K562 (cell line): ENCODE data around the gene ECSCR. TPM values are rescaled to one million over a fixed set of nuclear protein-coding genes. Genes with fewer than 3 reads are reported as not detected.

Experiments
- ATAC-seq: fragments of 200-7000 bp; cut with Tn5 transposase; 3 replicates; pipeline ENCODE4 v1.9.1; 2020; ENCODE audit warnings: moderate library complexity
- BruUV-seq: library from RNA; stranded (reverse); fragments of 400-500 nt; replicated peaks from 2 replicates; lab custom pipeline; 2021; lab: Mats Ljungman, UMichigan
- CTCF ChIA-PET: fragments of 300-600 bp; formaldehyde crosslinking; extraction: SDS; loops from one replicate; lab custom pipeline; 2021; ENCODE audit warnings: low intra/inter-chr PET ratio; lab: Yijun Ruan, JAX
- POLR2A ChIA-PET: fragments of 300-600, 350-650 bp; sonication (Branson Sonifier 250); formaldehyde crosslinking; extraction: SDS; loops from one replicate; lab custom pipeline; 2021; ENCODE audit warnings: antibody characterized with exemption, inconsistent platforms; lab: Yijun Ruan, JAX
- DNase-seq, 4 experiments: peaks; one replicate each; pipeline versions ENCODE4 v3.0.0 to v3.0.0-alpha.2; 2011 to 2018; ENCODE audit warnings: low spot score in 3 of 4, mixed read lengths in 3 of 4; ENCODE audit errors: extremely low read depth in 1 of 4
- FAIRE-seq: peaks from 2 replicates; lab custom pipeline; 2011; peaks lifted over from hg19 to GRCh38; lab: Jason Lieb, UNC
- H2AFZ ChIP-seq: 2 replicates; pipeline ENCODE4 v1.6.0; 2011; ENCODE audit warnings: low read depth, low read length, control low read depth, inconsistent platforms
- H3K27ac ChIP-seq: fragments of 200-600 bp; 3 replicates; pipeline ENCODE4 v1.8.0; 2011; ENCODE audit warnings: low read depth, mild to moderate bottlenecking, control low read depth, inconsistent platforms, low read length, moderate library complexity, mixed read lengths; ENCODE audit errors: extremely low read depth
- H3K27me3 ChIP-seq, 2 experiments: fragments of 300-600 bp in 1 of 2; 2 replicates in 1 of 2; 3 replicates in 1 of 2; pipeline versions ENCODE4 v1.6.0 to v1.8.0; 2011; ENCODE audit warnings: inconsistent platforms in 2 of 2, low read length in 2 of 2, mild to moderate bottlenecking in 1 of 2, mixed read lengths in 1 of 2, moderate library complexity in 1 of 2; ENCODE audit not compliant: control insufficient read depth in 2 of 2, insufficient read depth in 2 of 2
- H3K36me3 ChIP-seq: fragments of 300-600 bp; 3 replicates; pipeline ENCODE4 v1.8.0; 2011; ENCODE audit warnings: mild to moderate bottlenecking, low read length, inconsistent platforms; ENCODE audit not compliant: control insufficient read depth, insufficient read depth
- H3K4me1 ChIP-seq, 2 experiments: fragments of 200-600 bp in 1 of 2; replicated peaks in 1 of 2; 2 replicates in 1 of 2; 3 replicates in 1 of 2; pipeline versions ENCODE4 v1.5.1 to v1.8.0; 2011; ENCODE audit warnings: inconsistent platforms in 2 of 2, low read length in 2 of 2, mild to moderate bottlenecking in 1 of 2, mixed read lengths in 1 of 2, moderate library complexity in 1 of 2; ENCODE audit not compliant: control insufficient read depth in 2 of 2, insufficient read depth in 2 of 2
- H3K4me2 ChIP-seq: 2 replicates; pipeline ENCODE4 v1.6.1; 2011; ENCODE audit warnings: low read length, control low read depth, inconsistent platforms, mixed read lengths; ENCODE audit not compliant: insufficient read depth
- H3K4me3 ChIP-seq: fragments of 200-600 bp; sonication (generic), shearing (Covaris generic); 2 replicates; pipeline ENCODE4 v1.5.1; 2016; ENCODE audit warnings: control low read depth, inconsistent platforms
- H3K79me2 ChIP-seq: fragments of 200-600 bp; 3 replicates; pipeline ENCODE4 v1.8.0; 2011; ENCODE audit warnings: low read length, inconsistent platforms; ENCODE audit not compliant: control insufficient read depth, insufficient read depth
- H3K9ac ChIP-seq, 2 experiments: 2 replicates each; pipeline versions ENCODE4 v1.6.0 to v1.6.1; 2011; ENCODE audit warnings: low read depth in 2 of 2, low read length in 2 of 2, control low read depth in 1 of 2, inconsistent platforms in 1 of 2, mild to moderate bottlenecking in 1 of 2, mixed read lengths in 1 of 2; ENCODE audit not compliant: insufficient read depth in 1 of 2
- H3K9me1 ChIP-seq: one replicate; pipeline ENCODE4 v1.6.0; 2011; ENCODE audit warnings: inconsistent platforms, mild to moderate bottlenecking, low read length, moderate library complexity; ENCODE audit not compliant: control insufficient read depth, insufficient read depth
- H3K9me3 ChIP-seq: replicated peaks from 2 replicates; pipeline ENCODE4 v1.5.1; 2011; ENCODE audit warnings: low read depth, low read length, inconsistent platforms; ENCODE audit not compliant: control insufficient read depth, insufficient read depth
- H4K20me1 ChIP-seq: replicated peaks from 2 replicates; pipeline ENCODE4 v1.6.1; 2011; ENCODE audit warnings: low read length, inconsistent platforms, mixed read lengths; ENCODE audit not compliant: control insufficient read depth, insufficient read depth
- CREB3 ChIP-seq: fragments of 450-650 bp; conservative IDR thresholded peaks from 2 replicates; pipeline ENCODE4 v1.6.1; 2016; ENCODE audit warnings: missing genetic modification characterization, low read depth, mild to moderate bottlenecking, missing compliant biosample characterization, moderate library complexity
- EHMT2 ChIP-seq: fragments of 450-650 bp; IDR thresholded peaks from 2 replicates; pipeline ENCODE4 v1.6.1; 2018; ENCODE audit warnings: antibody characterized with exemption
- GTF2A2 ChIP-seq: IDR thresholded peaks from 2 replicates; pipeline ENCODE4 v1.6.1; 2016; ENCODE audit warnings: mild to moderate bottlenecking, missing genetic modification characterization, missing compliant biosample characterization
- GTF2F1 ChIP-seq: IDR thresholded peaks from 2 replicates; pipeline ENCODE4 v1.6.1; 2011; ENCODE audit warnings: low read depth, low read length, improper control_type of control experiment
- IRF9 ChIP-seq: fragments of 450-650 bp; IDR thresholded peaks from 2 replicates; pipeline ENCODE4 v1.6.1; 2016; ENCODE audit warnings: missing biosample characterization, missing genetic modification characterization
- MYNN ChIP-seq, 2 experiments: sonication (generic); formaldehyde crosslinking in 1 of 2; IDR thresholded peaks; 2 replicates each; pipeline versions ENCODE4 v1.5.0 to v1.6.1; 2016 to 2020; ENCODE audit warnings: antibody characterized with exemption in 1 of 2, missing genetic modification reagents in 1 of 2
- POU5F1 ChIP-seq: fragments of 150-350 bp; IDR thresholded peaks from 2 replicates; pipeline ENCODE4 v1.6.1; 2014; ENCODE audit warnings: borderline replicate concordance, low read length, low read depth, mild to moderate bottlenecking; ENCODE audit not compliant: partially characterized antibody
- SIX5 ChIP-seq, 2 experiments: IDR thresholded peaks; 2 replicates each; pipeline ENCODE4 v1.6.1; 2011; ENCODE audit warnings: low read length in 2 of 2, borderline replicate concordance in 1 of 2, low read depth in 1 of 2, mild to moderate bottlenecking in 1 of 2, moderate library complexity in 1 of 2; ENCODE audit not compliant: insufficient read depth in 1 of 2
- SMARCB1 ChIP-seq: IDR thresholded peaks from 2 replicates; pipeline ENCODE4 v1.6.1; 2011; ENCODE audit warnings: improper control_type of control experiment, low read depth; ENCODE audit not compliant: insufficient read length
- SOX6 ChIP-seq: fragments of 450-650 bp; IDR thresholded peaks from 2 replicates; pipeline ENCODE4 v1.6.1; 2014; ENCODE audit warnings: mild to moderate bottlenecking
- ZNF644 ChIP-seq: fragments of 200-800 bp; sonication (Bioruptor generic); IDR thresholded peaks from 2 replicates; pipeline ENCODE4 v1.6.1; 2016; ENCODE audit warnings: low read depth, missing genetic modification characterization, missing compliant biosample characterization
- WGBS: fragments of 100-300 bp; shearing (Covaris generic); methylation state at CpG from one replicate; pipeline ENCODE4 v1.1.6; 2016; ENCODE audit warnings: low coverage, mixed read lengths; ENCODE audit not compliant: insufficient coverage; ENCODE audit errors: missing lambda C conversion rate; 5-methylcytosine and 5-hydroxymethylcytosine counted together
- in situ Hi-C: fragments of 300-500 bp; cut with MboI; formaldehyde crosslinking; loops from 4 replicates; pipeline ENCODE4 v1.15.0; 2018; ENCODE audit warnings: inconsistent platforms, mixed read lengths
- intact Hi-C: fragments of 100-400 bp; cut with micrococcal nuclease; formaldehyde crosslinking; loops from 2 replicates; pipeline ENCODE4 v1.14.2; 2022
- polyA plus RNA-seq, 8 experiments: library from polyadenylated mRNA; depleted of rRNA in 4 of 8; stranded (reverse) in 5 of 8; unstranded in 3 of 8; fragments of >200 nt; fragmentation: Nextera tagmentation in 2 of 8; fragmentation: Illumina TruSeq in 1 of 8; extraction: Ambion mirVana in 2 of 8; extraction: Trizol in 1 of 8; gene quantifications; 2 replicates each; pipeline versions ENCODE4 v1.2.1 to v1.2.3, GENCODE V29; 2011 to 2014; ENCODE audit warnings: inconsistent platforms in 1 of 8, missing spikeins in 1 of 8
- total RNA-seq, 7 experiments: library from RNA; depleted of rRNA in 6 of 7; stranded (reverse); fragments of >200 nt in 6 of 7; fragmentation: Illumina TruSeq in 2 of 7; extraction: Trizol in 2 of 7; gene quantifications; 2 replicates each; pipeline versions ENCODE4 v1.2.1 to v1.2.3, GENCODE V29; 2011 to 2021; ENCODE audit warnings: low replicate concordance in 1 of 7
- TF ChIP-seq, protein P1 (sequence below), 3 experiments: fragments of 200-800 bp in 1 of 3; sonication (Bioruptor generic) in 1 of 3; sonication (generic) in 1 of 3; formaldehyde crosslinking in 1 of 3; IDR thresholded peaks; 2 replicates each; pipeline versions ENCODE4 v1.6.1 to v1.8.0; 2016 to 2022; ENCODE audit warnings: mild to moderate bottlenecking in 2 of 3, missing compliant biosample characterization in 2 of 3, missing genetic modification characterization in 2 of 3, missing genetic modification reagents in 1 of 3
- TF ChIP-seq, protein P2 (sequence below): fragments of 200-800 bp; sonication (Bioruptor generic); IDR thresholded peaks from 2 replicates; pipeline ENCODE4 v1.6.1; 2017; ENCODE audit warnings: missing genetic modification characterization, missing compliant biosample characterization

The ECSCR gene
- total and polyA plus RNA-seq, 9 of the 15 experiments (the other 6 are each of a cell fraction or from before 2014, with no cell fraction given), result 0.10 to 0.25 (median 0.13) TPM; not detected in 6

- intact Hi-C loops, result loop anchor here (1.0 to 2.0 kb wide), 3 partner anchors 21 to 81 kb away; no protein-coding TSS in a partner anchor
- Histone ChIP-seq H3K79me2 (peaks cover 43% of the 10 kb centered on the region), H3K27ac (peak within 1 kb of the TSS; percentile 98), H3K36me3 (peaks cover 26% of the 10 kb centered on the region; the same call in 2 of the 3 replicates), H3K9me1 (no peaks in the 10 kb centered on the region), H3K4me1 (peaks cover 52 to 53% of the 10 kb centered on the region in 2 experiments), H4K20me1 (no peaks in the 10 kb centered on the region), H3K27me3 (no peaks in the 10 kb centered on the region), H3K9me3 (no peaks in the 10 kb centered on the region), H3K4me3 (peak within 1 kb of the TSS; percentile 58), H3K4me2 (peak within 1 kb of the TSS; percentile 91), H2AFZ (peak within 1 kb of the TSS; percentile 99), H3K9ac (peak within 1 kb of the TSS; percentile 80 to 91)
- ATAC-seq, result peak; percentile 79
- in situ Hi-C loops, result no loop called here
- DNase-seq, result peak; percentile 75 to 96 (median 82)
- POLR2A ChIA-PET, result interaction anchor here (0.6 to 2.4 kb wide), 13 partner anchors 11 to 201 kb away, joined by 3 to 23 read pairs (median 3); partner anchors contain the start of gene SMIM33
- FAIRE-seq, result peak; percentile 99
- no TSS peak for BruUV-seq
- CTCF ChIA-PET, result no interaction called here
- WGBS, result 2% methylated on average over 19 of the region's 19 CpGs
- TF ChIP-seq SMARCB1 (no peak), SOX6 (0 out of 2 replicates have a peak, but pooled peaks have one; percentile 36), MYNN (IDR thresholded peaks at IDR 0.05) (peak; percentile 9; the same call in 1 of the 2 replicates), MYNN (CRISPR knock-in tag; IDR thresholded peaks at IDR 0.05) (no peak), CREB3 (tag) (peak; percentile 88), POU5F1 (no peak), SIX5 (IDR thresholded peaks at IDR 0.05; ENCODE audit: borderline replicate concordance in 1 of 2, insufficient read depth in 1 of 2, low read depth in 1 of 2, low read length in 2 of 2) (no peak), EHMT2 (no peak; the same call in 1 of the 2 replicates), IRF9 (tag) (no peak), GTF2F1 (0 out of 2 replicates have a peak, but pooled peaks have one; percentile 60), GTF2A2 (tag) (peak; percentile 43; the same call in 1 of the 2 replicates), ZNF644 (tag) (peak; percentile 84; the same call in 1 of the 2 replicates)
- TF ChIP-seq, protein P1, sequence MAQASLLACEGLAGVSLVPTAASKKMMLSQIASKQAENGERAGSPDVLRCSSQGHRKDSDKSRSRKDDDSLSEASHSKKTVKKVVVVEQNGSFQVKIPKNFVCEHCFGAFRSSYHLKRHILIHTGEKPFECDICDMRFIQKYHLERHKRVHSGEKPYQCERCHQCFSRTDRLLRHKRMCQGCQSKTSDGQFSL (CRISPR knock-in tag; IDR thresholded peaks at IDR 0.05), result no peak
- TF ChIP-seq, protein P1 (tag; IDR thresholded peaks at IDR 0.05), result 0 out of 4 replicates have a peak, but pooled peaks of 1 of the 2 experiments have one; percentile 16
- TF ChIP-seq, protein P2, sequence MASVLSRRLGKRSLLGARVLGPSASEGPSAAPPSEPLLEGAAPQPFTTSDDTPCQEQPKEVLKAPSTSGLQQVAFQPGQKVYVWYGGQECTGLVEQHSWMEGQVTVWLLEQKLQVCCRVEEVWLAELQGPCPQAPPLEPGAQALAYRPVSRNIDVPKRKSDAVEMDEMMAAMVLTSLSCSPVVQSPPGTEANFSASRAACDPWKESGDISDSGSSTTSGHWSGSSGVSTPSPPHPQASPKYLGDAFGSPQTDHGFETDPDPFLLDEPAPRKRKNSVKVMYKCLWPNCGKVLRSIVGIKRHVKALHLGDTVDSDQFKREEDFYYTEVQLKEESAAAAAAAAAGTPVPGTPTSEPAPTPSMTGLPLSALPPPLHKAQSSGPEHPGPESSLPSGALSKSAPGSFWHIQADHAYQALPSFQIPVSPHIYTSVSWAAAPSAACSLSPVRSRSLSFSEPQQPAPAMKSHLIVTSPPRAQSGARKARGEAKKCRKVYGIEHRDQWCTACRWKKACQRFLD (CRISPR knock-in tag), result peak; percentile 97
These were observed 19.7 kb upstream of the ECSCR start, which contains the start of gene STING1 for GRCh38 chr5:139482050-139482889. Gene STING1, minus strand, starts transcription at chr5:139482758. Its CDS starts 1,054 bp downstream, at chr5:139481704.
